Astrocyte of the spinal cord (primary cell): ENCODE data around the gene PTPRCAP.
A peak's percentile ranks its signal among the peaks of the same experiment; 100 is the strongest.

ENCODE experiments used
- DNase-seq: peaks from one replicate; pipeline ENCODE4 v3.0.0; 2011; ENCODE audit warnings: low read depth, low spot score
- H3K4me3 ChIP-seq: 2 replicates; pipeline ENCODE4 v1.5.1; 2011; ENCODE audit warnings: low read depth, mild to moderate bottlenecking, low read length, moderate library complexity
- CTCF ChIP-seq: IDR thresholded peaks from 2 replicates; pipeline ENCODE4 v1.5.1; 2012; ENCODE audit warnings: low read depth, mild to moderate bottlenecking, low read length, inconsistent platforms
- in situ Hi-C: cut with HindIII; loops from 2 replicates; pipeline ENCODE4 v1.10.0; 2017; ENCODE audit warnings: low sequenced_read_pairs

PTPRCAP gene

DNA sequence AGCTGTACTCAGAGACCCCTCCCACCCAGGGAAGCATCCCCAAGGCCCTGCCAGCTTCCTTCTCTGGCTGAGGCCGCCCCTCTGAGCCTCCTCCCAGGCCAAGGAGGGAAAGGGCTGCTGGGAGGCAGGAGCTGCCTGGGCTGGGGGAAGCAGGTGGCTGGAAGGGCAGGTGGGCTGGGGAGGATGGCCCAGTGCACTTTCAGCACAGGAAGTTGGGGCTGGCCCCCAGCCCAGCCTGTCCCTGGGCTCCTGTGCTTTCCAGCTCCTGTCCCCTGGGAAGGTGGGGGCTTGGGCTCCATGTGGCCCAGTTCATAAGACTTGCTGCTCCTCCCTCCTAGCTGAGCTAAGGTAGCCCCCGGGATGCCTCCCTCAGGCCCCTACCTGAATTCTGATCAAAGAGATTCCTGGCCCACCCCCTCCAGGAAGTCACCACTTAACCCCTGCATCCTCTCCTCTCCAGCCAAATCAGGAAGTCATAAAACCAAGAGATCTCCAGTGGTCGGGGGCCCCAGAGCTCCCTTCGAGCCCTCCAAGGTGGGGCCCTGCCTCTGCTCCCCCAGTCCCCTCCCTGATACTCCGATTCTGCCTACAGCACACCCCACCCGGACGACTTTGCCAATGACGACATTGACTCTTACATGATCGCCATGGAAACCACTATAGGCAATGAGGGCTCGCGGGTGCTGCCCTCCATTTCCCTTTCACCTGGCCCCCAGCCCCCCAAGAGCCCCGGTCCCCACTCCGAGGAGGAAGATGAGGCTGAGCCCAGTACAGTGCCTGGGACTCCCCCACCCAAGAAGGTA, 40.7 kb downstream of the PTPRCAP start:
- no peak for DNase-seq
- TF ChIP-seq CTCF: no peak
- in situ Hi-C loops: no loop called here
- H3K4me3 ChIP-seq: no peak overlapping the region

- DNase-seq: no peak
- no peak overlapping the region for H3K4me3 ChIP-seq
- no peak for TF ChIP-seq CTCF
- in situ Hi-C loops: no loop called here
Measured at GRCh38 chr11:67396259-67396581, 41.3 kb downstream of the PTPRCAP start.

GRCh38 chr11:67395555-67396258, 41.8 kb downstream of the PTPRCAP start:
- no peak for DNase-seq
- in situ Hi-C loops: no loop called here
- TF ChIP-seq CTCF: no peak
- no peak overlapping the region for H3K4me3 ChIP-seq

DNA sequence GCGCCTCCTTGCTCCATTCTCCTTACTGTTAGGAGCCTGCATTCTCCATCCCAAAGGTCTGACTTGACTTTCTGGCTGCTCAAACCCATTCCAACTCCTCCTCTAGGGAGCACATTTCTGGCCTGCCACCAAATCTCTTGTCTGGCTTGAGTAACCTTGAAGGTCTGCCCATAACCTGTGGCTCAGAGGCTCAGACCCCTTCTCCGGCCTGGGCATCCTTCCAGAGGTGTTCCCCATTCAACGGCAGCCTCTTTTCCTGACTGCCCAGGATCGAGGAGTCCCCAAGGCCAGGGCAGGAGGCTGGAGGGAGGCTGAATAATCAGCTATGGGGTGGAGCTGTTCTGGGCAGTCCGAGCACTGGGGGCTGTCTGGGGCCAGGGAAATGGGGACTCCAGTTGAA, 43.5 kb downstream of the PTPRCAP start:
- no peak overlapping the region for H3K4me3 ChIP-seq
- in situ Hi-C loops: no loop called here
- TF ChIP-seq CTCF: no peak
- DNase-seq: no peak

DNA sequence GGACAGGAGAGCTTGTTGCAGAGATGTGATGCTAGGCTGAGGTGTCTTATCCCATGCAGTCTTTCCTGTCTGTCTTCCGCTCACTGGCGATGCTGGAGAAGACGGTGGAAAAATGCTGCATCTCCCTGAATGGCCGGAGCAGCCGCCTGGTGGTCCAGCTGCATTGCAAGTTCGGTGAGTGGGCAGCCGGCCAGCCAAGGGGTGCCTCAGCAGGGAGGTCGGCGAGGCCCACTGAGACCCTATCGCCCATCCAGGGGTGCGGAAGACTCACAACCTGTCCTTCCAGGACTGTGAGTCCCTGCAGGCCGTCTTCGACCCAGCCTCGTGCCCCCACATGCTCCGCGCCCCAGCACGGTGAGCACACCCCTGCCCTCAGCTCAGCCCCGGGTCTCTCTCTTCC, 44.0 kb downstream of the PTPRCAP start:
- DNase-seq: no peak
- in situ Hi-C loops: no loop called here
- no peak overlapping the region for H3K4me3 ChIP-seq
- no peak for TF ChIP-seq CTCF

DNA sequence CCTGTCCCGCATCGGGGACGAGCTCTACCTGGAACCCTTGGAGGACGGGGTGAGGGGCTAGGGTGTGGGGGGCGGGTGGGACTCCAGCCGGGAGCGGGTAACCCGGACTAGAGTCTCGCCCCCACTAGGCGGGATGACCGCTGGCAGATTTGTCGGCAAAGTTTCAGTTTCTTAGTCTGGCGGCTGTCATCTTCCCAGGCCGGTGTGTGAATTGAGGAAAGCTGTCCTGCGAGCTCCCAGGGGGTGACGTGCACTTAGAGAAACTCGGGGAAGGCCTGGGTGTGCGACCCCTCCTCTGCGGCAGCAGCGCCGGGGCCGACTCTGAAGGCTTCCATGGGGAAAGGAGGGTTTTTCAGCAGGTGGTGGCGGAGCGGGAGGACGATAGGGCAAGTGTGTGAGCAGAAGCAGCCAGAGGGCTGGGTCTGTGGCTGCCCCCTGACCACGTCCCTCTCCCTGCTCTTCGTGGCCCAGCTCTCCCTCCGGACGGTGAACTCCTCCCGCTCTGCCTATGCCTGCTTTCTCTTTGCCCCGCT, 45.2 kb downstream of the PTPRCAP start:
- peak overlapping the region; percentile 81 for H3K4me3 ChIP-seq
- no peak for DNase-seq
- TF ChIP-seq CTCF: no peak
- in situ Hi-C loops: no loop called here
